CD4-positive, alpha-beta T cell treated with Interferon alpha-2 for 1 hour (primary cell): ENCODE data around the gene MYADML2.

ENCODE experiments used
- DNase-seq, 2 donors: peaks; one replicate each; pipeline ENCODE4 v3.0.0-alpha.2; 2020 to 2022

MYADML2 gene

DNA sequence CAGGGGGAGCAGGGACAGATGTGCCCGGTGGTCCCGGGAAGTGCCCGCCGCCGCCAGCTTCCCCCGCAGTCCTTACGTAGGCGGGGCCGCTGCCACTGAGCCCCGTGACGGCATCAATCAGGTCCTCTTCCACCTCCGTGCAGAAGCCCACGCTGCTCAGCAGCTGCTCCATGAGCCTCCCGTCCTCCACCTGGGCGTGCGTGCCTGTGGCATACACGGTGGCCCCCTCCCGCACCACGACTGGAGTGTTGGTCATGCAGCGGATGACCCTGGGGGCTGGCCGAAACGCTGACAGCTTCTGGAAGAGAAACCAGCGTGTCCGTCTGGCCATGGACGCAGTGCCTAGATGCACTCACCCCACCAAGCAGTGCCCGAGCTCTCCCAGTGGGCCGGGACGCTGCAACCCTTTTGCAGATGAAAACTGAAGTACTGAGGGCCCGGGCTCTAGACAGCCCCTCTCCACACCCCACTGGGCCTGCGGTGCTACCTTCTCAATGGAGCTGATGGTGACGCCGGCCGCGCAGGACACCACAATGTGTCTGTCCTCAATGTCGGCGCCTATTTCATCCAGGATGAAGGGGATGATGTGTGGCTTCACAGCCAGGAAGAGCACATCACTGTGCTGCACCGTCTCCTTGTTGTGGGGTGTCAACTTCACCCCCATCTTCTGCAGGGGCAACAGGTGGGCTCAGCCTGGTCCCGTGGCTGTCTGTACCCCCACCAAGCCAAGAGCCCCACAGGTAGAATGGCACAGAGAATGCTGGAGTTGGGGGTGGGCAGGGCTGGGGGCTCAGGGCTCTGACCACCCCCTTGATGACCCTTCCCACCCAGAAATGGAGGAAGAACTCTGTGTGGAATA lies 12.0 kb downstream of the MYADML2 start:
- no peak for DNase-seq

DNA sequence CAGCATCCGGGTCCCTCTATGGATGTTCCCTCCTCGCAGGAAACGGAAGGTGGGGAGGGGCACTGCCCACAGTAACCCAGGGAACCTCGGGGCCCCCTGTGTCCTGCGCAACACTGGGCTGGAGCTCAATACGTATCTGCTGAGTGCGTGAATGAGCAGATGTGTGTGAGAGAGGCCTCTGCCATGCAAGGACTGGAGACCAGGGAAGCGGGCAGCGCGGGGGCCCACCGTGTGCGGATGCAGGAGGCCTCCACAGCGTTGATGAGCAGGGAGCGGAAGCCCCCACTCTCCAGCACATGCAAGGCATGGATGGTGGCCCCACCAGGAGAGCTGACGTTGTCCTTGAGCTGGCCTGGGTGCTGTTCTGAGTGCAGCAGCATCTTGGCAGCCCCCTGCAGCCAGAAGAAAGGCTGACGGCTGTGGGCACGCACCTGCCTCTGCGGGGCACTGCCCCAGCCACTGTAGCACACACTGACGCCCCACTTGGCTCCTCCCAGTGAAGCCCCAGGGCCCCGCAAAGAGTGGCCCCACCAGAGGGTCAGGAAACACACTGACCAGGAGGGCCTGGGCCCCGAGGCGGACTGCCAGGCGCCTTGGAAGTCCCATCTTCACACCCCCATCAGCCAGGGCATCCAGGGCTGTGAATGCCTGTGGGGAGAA lies 12.8 kb downstream of the MYADML2 start:
- DNase-seq = no peak

DNA sequence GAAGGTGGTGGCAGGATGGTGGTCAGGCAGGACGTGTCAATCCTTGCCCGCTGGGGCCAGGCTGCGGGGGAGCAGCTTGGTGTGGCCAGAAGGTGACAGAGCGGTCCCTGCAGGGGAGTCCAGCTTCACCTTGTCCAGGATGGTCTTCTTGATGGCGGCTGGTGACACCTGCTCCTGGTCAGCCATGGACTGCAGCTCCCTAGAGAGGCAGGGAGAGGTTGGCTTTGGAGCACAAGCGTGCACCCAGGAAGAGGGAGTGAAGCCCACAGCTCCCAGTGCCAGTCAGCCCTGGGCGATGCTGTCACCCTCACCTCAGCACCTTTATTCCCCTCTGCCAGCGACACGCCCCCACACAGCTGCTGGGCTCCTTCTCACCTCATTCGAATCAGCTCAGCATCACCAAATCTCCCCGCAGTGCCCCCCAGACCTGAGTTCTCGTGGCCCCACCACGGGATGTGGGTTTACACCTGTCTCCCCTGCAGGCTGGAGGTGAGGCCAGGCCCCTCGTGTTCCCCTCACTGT lies 13.8 kb downstream of the MYADML2 start:
- no peak for DNase-seq

DNA sequence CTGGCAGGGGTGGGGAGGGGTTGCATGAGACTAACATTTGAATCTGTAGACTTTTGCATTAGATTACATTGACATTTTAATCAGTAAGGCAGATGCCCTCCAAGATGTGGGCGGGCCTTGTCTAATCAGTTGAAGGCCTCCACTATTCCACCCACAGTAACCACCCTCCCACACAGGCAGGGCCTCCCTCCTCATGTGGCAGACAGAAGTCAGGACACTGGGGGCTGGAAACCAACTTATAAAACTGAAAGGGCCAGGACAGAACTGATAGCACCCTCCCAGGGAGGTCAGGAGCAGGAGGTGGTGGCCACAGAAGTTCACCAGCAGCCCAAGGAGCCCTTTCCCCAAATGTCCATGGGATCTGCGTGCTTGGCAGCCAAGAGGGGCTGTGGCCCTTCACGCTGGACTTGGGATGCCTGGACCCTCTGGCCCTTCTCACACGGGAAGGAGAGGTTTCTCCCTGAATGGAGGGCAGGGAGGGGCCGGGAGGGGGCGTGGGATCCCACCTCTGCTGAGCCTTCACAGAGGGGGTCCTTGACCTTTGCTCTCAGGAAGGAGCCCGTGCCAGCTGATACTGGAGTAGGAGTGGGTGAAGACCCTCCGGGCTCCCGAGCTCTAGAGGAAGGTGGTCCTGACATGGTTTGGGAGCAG lies 14.6 kb downstream of the MYADML2 start:
- DNase-seq = no peak

DNA sequence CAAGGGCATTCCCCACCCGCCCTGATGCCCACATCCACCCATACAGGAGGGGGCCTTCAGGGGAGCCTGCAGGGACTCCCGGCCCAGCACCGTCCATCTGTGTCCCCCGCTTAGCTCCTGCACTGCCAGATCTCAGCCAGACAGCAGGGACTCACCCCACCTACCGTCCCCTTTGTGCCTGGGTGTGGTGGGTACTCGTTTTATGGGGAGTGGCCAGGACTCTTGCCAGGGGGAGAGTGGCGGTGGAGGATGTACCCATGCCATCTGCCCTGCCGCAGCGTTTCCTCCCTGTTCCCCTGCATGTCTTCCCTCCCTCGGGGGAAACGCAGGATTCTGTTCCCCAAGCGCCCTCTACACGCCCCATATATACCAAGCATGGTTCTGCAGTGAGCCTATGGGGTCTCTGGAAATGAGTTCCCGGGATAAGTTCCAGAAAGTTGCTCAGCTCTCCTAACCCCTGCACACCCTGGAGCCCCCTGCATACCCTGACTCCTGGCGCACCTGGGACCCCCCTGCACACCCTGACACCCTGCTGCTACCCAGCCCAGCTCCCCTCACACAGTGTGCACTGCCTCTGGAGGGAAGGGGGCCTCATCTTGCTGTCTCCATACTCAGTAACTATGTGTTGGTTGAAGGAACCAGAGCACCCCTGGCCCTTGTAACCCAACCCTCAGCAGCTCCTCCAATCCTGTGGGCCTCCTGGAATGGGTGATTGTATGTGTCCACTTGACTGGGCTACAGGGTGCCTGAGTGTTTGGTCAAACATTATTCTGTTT lies 15.3 kb downstream of the MYADML2 start:
- DNase-seq = no peak

DNA sequence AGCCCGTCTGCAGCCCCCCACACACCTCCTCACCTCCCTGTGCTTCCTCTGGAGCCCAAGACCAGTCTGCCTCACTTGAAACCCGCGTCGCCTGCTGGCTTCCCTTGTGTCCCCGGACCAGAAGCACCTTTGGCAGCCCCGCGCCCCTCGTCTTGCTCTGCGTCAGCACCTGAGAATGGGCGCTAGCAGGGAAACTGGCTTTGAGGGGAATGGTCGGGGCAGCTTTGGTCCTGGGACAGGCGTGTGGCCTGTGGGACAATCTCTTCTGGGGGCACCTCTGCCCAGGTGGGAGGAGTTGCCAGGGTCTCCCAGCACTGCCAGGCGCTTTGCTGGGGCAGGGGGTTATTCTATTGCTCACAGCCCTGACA lies 15.9 kb downstream of the MYADML2 start:
- DNase-seq = no peak

DNA sequence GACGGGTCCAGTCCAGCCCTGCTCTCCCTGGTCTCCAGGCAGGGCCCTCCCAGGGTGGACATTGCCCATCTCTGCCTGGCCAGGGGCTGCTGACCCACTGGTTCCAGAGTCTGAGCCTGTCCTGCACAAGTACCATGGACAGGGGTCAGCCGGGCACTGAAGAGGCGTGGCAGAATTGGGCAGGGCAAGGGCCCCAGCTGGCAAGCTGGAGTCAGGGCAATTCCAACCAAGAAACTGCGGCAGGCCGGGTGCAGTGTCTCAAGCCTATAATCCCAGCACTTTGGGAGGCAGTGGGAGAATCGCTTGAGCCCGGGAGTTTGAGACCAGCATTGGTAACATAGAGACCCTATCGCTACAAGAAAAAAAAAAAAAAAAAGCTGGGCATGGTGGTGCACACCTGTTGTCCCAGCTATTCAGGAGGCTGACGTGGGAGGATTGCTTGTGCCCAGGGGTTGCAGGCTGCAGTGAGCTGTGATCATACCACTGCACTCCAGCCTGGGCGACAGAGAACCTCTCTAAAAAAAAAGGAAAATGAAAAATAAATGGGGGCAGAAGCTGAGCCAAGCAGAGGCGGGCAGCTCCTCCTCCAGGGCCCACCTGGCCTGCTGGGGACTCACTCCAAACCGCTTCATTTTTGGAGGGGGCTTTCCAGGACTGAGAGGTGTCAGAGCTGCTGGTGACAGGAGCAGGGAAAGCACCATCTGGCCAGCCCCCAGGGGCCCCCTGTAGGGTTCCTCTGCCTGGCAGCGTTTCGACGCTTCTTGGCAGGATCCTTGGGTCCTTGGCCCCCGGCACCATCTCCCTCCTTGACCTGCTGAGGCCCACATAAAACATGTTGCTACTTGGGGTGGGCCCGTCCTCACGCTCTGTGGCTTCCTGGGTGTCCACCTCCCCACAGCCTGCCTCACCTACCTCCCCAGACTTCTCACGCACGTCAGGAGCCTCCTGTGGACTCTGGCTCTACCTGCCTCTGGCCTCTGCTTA lies 16.6 kb downstream of the MYADML2 start:
- DNase-seq = no peak

DNA sequence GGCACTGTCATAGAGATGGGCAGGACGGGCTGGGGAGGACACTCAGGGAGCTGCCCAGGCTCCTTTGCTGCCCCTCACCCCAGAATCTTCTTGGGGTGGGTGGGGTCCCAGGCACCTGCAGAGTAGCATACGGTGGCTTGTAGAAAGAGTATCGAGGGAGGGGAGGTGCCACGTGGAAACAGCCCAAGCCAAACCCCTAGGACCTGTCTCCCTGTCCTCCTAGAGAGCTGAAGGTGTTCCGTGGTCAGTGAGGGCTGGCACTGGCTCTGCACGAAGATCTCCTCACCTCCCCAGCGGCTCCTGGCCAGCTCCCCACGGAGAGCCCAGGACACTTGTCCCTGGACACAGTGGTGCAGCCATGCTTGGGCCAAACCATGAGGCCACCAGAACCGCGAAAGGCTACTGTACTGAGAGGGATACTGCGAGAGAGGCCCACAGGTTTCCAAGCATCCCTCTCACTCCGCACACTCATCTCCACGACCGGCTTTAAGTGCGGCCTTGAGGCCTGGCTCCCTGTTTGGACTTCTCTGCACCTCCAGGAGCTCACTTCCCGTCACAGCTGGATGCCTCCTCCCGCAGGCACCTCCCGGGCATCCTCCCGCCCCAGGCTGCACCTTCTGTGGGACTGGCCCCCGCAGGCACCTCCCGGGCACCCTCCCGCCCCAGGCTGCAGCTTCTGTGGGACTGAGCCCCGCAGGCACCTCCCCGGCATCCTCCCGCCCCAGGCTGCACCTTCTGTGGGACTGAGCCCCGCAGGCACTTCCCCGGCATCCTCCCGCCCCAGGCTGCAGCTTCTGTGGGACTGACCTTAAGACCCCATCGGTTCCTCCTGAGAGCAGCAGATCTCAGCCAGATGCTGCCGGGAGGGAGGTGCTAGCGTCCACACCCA lies 17.5 kb downstream of the MYADML2 start:
- DNase-seq = no peak

DNA sequence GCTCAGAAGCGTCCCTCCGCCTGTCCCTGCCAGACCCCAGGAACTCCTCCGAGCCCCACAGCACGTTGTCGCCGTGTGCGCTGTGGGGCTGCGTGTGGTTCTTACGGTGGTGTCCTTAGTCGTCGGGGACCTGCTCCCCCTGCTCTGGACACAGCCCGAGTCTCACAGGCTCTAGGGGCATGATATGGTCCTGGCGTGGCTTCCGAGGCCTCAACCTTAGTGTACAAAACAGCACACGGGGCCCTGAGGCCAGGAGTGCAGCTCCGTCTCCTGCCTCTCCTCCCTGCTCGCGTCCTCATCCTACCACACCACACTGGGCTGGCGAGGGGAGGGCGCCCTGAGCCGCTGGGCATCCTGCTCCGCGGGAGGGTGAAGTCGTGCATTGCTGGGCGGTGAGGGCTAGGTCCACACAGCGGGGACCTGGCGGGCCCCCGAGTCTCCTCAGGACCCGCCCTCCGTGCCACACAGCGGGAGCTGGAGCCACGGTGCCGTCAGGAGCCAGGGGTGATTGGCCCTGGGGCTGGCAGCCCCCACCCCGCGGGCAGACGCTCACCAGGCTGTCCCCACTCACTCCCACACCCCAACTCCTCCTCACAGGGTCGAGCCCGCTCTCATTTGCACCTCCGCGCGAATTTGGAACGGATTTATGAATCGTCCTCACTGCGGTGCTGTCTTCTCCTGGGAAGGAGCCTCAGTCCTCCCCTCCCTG lies 18.3 kb downstream of the MYADML2 start:
- DNase-seq = no peak

DNA sequence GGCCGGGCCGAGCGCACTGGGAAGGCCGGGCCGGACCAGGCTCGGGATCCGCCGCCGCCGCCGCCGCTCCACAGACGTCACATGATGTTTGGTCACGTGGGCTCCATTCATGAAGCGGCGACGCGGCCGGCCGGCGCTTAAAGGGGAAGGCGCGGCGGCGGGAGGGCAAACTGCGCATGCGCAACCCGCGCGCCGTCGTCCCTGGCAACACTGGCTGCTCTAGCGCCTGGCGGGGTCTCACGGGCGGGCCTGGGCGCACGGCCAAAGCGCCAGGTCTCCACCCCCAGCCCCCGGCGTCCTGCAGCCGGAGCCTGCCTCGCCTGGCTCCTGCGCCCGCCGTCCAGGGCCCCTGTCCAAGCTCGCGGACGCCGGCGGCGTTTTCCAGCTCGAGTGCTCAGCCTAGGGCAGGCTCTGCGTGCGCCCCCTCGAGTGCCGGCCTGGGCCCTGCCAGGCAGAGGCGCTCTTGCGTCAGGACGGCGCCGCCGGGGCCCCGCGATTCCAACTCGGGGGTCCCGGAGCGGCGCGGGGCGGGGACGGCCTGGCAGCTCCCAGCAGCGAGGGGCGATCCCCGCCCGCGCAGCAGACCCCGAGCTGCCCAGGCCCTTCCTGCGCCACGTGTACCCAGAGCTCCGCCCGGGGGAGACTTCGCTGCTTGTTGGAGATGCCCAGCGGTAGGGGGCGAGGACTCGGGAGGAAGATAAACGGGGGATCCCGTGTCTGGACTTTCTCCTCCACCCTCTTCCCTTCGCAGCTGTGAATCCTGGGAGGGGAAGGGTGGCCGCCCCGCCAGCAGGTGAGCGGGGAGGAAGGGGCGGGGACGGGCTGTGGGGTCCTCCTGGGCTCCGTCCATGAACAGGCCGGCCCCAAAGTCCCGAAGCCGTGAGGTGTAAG lies 19.1 kb downstream of the MYADML2 start, which contains the start of gene MAFG:
Gene MAFG, minus strand, starts transcription at position 83 of the 891 bp plus-strand sequence. CDS start 4,550 bp downstream, outside the sequence.
- DNase-seq = peak; percentile 90 to 92

DNA sequence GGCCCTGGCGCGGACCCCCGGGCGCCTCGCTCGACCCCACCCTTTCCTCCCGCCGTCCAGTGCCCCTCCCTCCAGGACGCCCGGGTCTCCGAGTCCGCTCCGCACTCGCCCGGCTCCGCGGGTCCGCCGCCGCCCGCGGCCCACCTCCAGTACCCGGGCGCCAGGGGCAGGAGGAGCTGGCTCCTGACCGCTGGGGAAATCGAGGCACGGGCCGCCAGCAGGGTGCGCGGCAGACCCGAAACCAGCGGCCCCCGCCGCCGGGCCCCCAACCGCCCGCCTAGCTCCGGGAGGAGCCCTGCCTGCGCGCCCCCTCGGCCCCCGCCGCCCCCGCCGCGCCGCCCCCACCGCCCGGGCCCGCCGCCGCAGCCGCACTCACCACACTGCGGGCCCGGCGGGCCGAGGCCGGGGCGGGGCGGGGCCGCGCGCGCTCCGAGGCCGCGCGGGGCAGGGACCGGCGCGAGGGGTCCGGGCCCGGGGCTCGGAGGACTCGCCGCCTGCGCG lies 19.8 kb downstream of the MYADML2 start:
- DNase-seq = no peak

DNA sequence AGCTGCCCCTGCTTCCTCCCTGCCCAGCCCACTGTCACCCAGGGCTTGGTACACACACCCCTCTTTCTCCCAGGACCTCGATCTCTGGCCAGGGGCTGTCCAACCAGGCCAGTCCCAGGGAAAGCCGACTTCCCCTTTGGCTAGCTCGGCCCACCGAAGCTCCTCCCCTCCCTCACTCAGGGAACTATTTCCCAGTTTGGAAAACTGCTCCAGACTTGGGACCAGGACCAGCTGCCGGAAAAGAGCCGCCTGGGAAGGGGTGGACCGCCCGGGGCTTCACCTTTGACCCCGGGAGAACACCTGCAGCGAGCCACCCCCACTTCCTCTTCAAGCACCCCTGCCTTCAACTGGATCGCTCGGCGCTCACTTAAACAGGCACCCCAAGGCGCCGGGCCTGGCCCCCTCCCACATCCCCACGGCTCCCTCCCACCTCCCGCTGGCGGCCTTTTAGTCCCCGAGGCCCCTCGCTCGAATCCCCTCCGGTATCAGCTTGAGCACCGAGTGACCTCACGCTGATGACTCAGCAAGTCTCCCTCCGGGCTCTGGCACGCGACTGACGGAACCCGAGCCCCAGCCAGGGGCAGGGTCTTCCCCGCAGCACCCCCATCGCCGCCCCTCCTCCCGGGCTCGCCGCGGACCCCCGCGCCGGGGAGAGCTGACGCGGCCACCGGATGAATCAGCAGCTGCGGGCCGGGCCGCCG lies 20.4 kb downstream of the MYADML2 start:
- DNase-seq = peak; percentile 52

DNA sequence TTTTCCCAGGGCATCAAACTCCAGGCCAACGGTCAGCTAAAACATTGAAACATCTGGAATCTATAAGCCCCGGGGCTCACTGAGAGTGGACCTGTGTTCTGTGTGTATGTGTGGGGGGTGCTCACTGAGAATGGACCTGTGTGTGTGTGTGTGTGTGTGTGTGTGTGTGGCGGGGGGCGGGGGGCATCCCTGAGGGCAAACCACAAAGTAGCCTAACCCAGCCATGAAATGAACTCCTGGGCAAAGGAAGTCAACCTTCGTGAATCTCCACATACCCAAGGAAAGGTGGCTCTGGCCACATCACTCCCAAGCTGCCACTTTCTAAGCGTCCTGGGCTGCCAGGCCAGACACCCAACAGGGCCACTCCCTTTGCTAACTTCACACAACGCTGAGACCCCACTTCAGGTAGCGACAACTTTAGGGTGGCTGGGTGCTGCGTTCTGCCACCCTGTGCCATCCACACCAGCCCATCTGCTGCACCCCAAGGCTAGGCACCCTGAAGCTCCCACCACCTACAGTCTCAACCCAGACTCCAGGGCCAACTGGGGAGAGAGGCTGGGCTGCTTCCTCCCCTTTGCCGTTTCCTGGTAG lies 21.1 kb downstream of the MYADML2 start:
- DNase-seq = no peak

DNA sequence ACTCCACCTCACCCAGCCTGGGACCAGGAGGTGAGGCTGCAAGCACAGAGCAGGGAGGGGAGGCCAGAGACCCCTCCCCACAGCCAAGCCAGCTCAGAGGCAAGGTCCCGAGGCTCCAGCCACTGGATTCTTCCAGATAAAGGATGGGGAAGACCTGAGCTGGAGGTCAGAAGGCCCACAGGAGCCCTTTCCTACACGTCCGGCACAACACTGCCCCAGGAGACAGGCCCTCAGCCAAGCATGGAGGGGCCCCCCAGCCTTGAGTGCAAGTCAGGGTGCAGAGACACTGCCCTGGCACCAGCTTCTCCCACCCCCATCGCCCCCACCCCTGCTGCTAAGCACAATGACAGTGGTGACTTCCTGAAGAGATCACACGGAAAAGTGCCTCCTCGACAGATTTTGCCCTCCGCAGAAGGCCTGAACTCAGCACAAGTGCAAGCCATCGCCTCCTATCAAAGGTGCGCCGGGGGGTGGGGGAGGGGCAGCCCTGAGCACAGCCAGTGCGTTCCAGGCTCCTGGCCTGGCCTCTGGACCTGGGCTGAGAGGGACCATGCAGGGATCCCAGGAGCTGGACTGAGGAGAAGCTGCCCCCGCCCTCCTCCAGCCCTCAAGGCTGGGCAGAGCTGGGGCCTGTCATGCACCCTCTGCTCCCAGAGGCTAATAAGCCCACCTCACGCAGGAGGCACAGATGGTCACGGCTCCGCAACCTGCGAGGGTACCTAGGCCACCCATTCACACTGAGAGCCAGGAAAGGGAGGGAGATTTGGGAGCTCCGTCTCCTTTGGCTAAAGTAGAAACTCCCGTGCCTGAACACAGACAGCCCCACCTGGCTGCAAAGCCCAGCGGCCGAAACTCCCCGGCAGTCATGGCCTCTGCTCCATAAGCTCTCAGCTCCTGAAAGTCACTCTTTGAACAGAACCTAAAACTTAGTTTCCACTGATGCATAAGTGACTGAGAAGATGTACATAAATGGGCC lies 22.2 kb downstream of the MYADML2 start:
- DNase-seq = peak in 1 of 2 donors; percentile 39

DNA sequence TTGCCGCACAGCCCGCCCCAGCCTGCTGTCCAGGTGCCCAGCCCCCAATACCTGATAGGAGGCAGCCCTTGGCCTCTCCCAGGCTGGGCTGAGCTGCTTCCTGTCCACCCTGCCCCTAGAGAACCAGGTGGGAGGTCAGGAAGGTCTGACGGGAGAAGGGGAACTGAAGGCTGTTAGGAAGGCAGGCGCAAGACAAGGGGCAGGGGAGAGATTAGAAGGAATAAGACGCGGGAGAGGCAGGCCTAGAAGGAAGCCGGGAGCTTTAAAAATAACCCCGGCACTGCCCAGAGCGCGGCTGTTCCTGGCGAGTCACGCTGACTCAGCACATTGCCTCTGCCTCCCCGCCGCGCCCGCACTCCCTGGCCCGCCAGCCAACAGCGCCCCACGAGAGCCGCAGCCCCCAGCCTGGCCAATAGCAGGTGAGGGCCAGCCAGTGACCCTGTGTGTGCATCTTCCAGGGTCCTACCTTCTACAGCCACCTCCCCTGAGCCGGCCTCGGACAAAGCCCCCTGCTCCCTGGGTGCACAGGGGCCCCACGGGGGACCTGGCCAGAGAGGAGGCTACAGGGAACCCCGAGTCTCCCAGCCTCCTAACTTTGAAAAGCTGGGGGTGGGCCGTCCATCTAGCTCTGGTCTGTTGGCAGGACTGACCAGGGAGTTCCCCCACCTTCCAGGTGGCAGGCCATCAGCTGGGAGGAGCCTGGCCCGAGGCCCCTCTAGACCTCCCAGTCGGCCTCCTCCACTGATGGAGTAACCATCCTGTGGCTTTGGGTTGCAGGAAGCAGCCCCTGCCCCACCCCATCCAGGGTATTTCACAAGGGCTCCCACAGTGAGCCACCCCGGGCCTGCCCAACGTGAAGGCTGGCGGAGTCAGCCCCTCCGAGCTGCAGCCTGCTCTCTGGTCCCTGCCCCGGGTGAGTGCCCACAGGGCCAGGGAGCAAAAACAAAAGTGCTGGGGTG lies 23.5 kb downstream of the MYADML2 start:
- peak in 1 of 2 donors; percentile 54 for DNase-seq
